Cardiac fibroblast (primary cell): ENCODE measurements around the gene ADPRS.
A peak's percentile ranks its signal among the peaks of the same experiment; 100 is the strongest.

Experiments used
- DNase-seq, 2 donors: peaks; one replicate each; pipeline versions ENCODE4 v3.0.0 to v3.0.0-alpha.2; 2010; ENCODE audit warnings: low read depth in 2 of 2
- H3K4me3 ChIP-seq, 2 donors: replicated peaks in 1 of 2; 1 replicate in 1 of 2; 2 replicates in 1 of 2; pipeline ENCODE4 v1.5.1; 2011; ENCODE audit warnings: low read depth in 2 of 2, low read length in 2 of 2, mild to moderate bottlenecking in 2 of 2, moderate library complexity in 1 of 2
- CTCF ChIP-seq: IDR thresholded peaks from one replicate; pipeline ENCODE4 v1.5.1; 2011; ENCODE audit warnings: low read depth, mild to moderate bottlenecking, low read length, inconsistent platforms

ADPRS gene

GRCh38 chr1:36124404-36125128 is 35.9 kb downstream of the ADPRS start:
- peak overlapping the region in 1 of 2 donors; percentile 2 for H3K4me3 ChIP-seq
- no peak for TF ChIP-seq CTCF
- no peak for DNase-seq

GRCh38 chr1:36125129-36125991 is 36.7 kb downstream of the ADPRS start, which contains the start of gene COL8A2:
Gene COL8A2, minus strand, starts transcription at chr1:36125222. Its CDS starts 24,980 bp downstream, at chr1:36100242.
- peak within 1 kb of the TSS in 1 of 2 donors; percentile 8 for H3K4me3 ChIP-seq
- no peak for TF ChIP-seq CTCF
- DNase-seq: no peak

- no peak for DNase-seq
Observed at GRCh38 chr1:36126005-36126716, 37.5 kb downstream of the ADPRS start.

GRCh38 chr1:36126797-36127500 is 38.3 kb downstream of the ADPRS start:
- H3K4me3 ChIP-seq: no peak overlapping the region
- TF ChIP-seq CTCF: no peak
- DNase-seq: no peak

More at GRCh38 chr1:36126005-36126716, 37.5 kb downstream of the ADPRS start:
- TF ChIP-seq CTCF: no peak
- no peak overlapping the region for H3K4me3 ChIP-seq

GRCh38 chr1:36128126-36128904 is 39.6 kb downstream of the ADPRS start:
- TF ChIP-seq CTCF: no peak
- peak; percentile 31 to 43 for DNase-seq
- H3K4me3 ChIP-seq: no peak overlapping the region

GRCh38 chr1:36128905-36129206 is 40.2 kb downstream of the ADPRS start:
- H3K4me3 ChIP-seq: no peak overlapping the region
- no peak for DNase-seq
- no peak for TF ChIP-seq CTCF
